GM21723 (cell line): ENCODE measurements around the gene HK1.
A peak's percentile ranks its signal among the peaks of the same experiment; 100 is the strongest.

Experiments
- ATAC-seq: cut with Tn5 transposase; IDR thresholded peaks from one replicate; pipeline ENCODE4 v1.9.1; 2021; ENCODE audit warnings: mild to moderate bottlenecking, moderate library complexity; ENCODE audit not compliant: unreplicated experiment

The HK1 gene

GRCh38 chr10:69343905-69344304, 65.6 kb downstream of the HK1 start:
- ATAC-seq, result no peak

- ATAC-seq, result peak; percentile 67
These were observed 66.4 kb downstream of the HK1 start for GRCh38 chr10:69344591-69345252.

- ATAC-seq, result no peak
These were observed 67.1 kb downstream of the HK1 start for GRCh38 chr10:69345402-69345801.

DNA sequence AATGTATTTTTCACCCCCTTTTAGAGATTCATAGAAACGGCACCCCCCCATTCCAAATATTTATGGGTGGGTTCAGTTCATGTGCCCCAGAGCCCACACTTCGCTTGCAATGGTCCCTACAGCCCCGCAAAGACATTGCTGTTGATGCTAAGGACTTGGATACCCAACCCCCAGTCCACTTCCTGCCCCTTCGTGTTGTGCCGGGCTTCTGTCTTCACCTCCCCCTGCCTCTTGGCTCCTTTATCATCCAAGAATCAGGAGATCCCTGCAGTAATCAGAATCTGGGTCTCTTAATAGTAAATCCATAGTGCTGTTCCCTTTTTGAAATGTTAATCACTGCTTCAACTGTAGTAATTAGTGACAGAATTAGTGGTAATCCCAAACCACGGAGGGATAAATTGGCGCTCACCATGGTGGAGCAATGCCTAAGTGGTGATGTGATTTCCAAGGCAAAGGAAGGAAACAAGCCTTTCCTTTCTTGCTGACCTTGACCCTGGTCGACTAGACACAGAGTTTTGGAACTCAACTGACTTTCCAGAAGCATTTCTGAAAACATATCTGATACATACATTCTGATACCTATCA, 67.7 kb downstream of the HK1 start:
- ATAC-seq, result no peak

GRCh38 chr10:69346776-69347175, 68.5 kb downstream of the HK1 start:
- no peak for ATAC-seq

GRCh38 chr10:69348816-69349541, 70.7 kb downstream of the HK1 start:
- no peak for ATAC-seq

DNA sequence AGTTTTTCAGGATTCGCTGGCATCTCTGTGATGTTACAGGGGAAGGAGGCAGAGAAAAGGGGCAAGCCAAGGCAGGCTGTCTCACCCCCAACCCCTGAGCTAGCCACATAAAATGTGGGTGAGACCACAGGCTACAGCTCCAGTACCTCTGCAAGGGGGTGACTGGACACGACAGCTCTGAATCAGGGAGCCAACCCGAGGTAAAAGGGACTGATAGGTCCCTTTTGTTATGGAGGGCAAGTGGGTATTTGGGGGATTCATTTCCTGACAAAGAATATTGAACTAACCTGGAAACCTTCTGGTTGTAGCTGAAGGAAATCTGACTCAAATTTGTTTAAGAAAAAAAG, 71.2 kb downstream of the HK1 start:
- ATAC-seq, result no peak

DNA sequence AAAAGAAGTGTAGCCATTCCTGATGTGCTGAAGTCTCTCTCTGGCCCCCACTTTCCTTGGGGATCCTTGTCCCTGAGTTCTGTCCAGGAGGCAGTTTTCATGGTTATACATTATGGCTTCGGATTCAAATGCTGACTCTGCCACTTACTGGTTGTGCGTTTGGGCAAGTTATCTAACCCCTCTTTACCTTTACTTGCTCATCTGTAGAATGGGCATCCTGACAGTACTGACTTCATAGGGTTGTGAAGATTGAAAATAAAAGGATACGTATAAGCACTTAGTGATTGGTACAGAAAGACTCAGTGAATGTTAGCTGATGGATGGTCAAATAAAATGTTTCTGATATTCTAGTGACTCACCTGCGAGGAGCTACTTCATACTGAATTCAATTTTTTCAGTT, 73.3 kb downstream of the HK1 start:
- no peak for ATAC-seq

- no peak for ATAC-seq
These were observed 74.4 kb downstream of the HK1 start for GRCh38 chr10:69352569-69353264.

DNA sequence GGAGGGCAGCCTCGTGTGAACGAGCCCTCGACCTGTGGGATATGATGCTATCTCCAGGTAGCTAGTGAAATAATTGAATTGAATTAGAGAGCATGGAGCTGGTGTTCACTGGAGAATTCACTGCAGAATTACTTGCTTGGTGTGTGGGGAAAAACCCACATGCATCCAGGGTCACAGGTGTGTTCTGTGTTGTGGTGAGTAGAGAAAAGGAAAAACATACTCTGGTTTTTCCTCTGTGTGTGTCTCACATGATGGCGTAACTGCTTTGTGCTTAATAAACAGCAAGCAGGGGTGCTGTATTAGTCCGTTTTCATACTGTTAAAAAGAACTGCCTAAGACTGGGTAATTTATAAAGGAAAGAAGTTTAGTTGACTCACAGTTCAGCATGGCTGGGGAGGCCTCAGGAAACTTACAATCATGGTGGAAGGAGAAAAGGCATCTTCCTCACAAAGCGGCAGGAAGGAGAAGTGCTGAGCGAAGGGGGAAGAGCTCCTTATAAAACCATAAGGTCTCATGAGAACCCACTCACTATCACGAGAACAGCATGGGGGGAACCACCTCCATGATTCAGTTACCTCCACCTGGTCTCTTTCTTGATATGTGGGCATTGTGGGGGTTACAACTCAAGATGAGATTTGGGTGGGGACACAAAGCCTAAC, 75.8 kb downstream of the HK1 start:
- ATAC-seq, result no peak

DNA sequence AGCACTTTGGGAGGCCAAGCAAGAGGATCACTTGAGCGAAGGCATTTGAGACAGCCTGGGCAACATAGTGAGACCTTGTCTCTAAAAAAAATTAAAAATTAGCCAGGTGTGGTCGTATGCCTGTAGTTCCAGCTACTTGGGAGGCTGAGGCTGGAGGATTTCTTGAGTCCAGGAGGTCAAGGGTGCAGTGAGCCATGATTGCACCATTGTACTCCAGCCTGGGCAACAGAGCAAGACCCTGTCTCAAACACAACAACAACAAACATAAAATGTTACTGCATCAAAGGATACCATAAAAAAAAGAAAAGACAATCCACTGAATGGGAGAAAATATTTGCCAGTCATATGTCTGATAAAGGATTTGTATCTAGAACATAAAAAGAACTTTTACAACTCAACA, 77.9 kb downstream of the HK1 start:
- no peak for ATAC-seq

DNA sequence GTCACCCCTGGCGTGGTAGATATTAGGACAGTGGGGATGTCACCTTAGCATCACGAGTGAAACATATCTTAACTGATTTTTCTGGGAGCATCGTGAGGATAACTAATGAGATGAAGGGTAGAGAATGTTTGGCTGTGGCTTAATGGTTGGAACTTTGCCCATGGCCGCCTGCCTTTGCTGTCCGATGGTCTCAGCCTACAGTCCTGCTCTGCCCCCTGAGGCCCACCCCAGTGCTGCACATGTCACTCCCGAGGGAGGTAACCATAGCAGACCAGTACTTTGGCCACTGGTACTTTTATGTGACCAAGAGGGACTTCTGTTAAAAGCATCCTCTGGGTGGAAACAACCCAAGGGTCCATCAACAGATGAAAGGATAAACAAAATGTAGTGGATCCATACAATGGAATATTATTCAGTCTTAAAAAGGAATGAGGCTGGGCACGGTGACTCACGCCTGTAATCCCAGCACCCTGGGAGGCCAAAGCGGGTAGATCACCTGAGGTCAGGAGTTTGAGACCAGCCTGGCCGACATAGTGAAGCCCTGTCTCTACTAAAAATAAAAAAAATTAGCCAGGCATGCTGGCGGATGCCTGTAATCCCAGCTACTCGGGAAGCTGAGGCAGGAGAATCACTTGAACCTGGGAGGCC, 80.0 kb downstream of the HK1 start:
- no peak for ATAC-seq

DNA sequence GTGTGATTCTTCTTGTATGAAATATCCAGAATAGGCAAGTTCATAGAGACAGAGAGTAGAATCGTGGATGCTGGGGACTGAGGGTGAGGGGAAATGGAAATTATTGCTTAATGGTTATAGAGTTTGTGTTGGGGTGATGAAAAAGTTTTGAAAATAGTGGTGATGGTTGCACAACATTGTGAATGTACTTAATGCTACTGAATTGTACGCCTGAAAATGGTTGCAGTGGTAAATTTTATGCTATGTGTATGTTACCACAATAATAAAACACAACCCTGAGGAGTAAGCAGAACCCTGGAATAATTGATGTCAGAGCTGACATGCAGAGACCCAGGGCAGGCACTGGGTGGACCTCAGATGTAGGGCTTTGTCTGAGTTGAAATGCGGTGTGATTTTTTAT, 80.9 kb downstream of the HK1 start:
- ATAC-seq, result no peak

DNA sequence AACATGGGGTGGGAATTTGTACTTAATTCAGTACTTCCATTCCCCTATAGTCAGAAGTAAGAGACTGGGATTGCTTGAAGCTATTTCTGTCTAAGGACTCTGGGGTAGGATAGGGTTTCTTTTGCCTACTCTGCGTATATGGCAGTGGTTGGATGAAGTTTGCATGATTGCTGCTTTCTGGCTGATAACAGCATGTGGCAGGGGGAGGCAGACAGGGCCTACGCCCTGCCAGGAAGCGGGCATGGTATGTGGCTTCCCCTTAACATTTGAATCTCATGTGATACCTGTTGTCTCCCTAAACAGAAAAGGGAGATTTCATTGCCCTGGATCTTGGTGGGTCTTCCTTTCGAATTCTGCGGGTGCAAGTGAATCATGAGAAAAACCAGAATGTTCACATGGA, 81.3 kb downstream of the HK1 start:
- no peak for ATAC-seq

DNA sequence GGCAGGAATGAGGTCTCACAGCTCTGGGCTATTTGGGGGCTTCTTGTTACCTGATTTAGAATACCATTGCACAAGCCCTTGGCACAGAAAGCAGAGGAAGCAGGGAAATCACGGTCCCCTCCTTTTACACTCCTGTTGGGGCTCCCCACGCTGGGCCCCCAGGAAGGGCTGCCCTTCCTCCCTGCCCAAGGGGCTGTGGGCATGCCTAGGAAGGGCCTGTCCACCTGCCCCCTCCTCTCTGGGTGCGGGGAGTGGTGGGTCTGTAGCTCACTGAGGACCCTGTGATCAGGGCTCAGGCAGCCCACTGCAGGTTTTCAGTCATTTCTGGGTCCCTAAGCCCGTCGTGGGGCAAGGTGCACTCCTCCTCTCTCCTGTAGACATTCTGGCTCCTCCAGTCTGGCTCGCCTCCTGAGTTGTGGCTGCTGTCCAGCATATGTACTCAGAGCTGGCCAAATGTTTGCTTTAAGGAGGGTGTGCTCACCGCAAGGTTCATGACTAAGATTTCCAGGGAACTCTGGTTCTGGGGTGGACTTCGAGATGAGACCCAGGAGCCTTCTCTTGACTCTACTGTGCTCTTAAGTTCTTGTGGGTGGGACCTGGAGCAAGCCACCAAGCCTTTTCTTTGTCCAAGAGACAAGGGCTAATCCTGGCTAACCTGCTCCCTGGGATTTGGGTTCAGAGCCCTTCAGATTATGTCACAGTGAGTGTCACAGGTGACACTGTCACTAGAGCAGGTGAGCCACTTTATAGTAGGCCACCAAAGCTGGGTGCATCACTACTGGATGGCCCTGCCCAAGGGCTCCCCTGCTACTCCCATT, 82.4 kb downstream of the HK1 start:
- no peak for ATAC-seq

DNA sequence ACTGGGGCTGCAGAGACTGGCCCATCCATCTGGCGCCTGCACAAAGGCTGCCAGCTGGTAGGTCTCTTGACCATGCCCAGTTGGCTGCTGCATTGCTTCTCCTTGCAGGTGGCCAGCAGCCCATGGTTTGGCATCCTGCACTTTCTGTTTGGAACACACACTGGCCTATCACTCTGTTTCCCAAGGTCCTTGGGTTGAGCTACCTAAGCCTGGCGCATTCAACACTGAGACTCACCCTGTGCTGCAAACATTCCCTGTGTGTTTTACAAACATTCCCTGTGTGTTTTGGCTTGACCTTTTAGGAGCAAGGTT, 83.0 kb downstream of the HK1 start:
- no peak for ATAC-seq

DNA sequence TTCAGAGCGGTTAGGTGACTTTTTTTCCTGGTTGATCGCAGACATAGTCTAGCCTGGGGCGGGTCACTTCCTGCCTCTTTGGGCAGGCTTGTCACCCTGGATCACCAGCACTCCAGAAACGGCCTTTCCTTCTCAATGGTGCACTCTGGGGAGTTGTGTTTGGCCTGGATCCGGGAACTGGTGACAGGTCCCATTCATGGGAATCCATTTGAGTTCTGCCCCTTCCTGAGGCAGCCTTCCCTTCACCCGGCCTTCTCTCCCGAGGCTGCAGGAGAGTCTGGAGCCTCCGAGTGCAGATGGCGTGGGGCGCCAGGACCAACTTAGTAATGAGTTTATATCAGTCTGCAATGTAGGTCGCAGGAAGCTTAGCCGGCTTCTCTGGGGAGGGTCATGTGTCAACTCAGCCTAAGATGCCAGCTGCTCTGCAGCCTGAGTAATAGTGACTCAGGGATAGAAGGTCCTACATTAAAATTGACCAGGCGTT, 84.2 kb downstream of the HK1 start:
- no peak for ATAC-seq

GRCh38 chr10:69363666-69364065, 85.4 kb downstream of the HK1 start:
- ATAC-seq, result no peak

- no peak for ATAC-seq
These were observed 86.1 kb downstream of the HK1 start for GRCh38 chr10:69364232-69364940.
